Heart left ventricle (tissue), 13 donors: ENCODE data around the gene ZNF816.
"Not testable (repeated sequence)": the region's sequence is repeated elsewhere in the genome, so short reads cannot be mapped to it uniquely, and the experiment has no call there.

Experiments
- POLR2A ChIP-seq, 2 donors: fragments of 450-650 bp; IDR thresholded peaks; one replicate each; pipeline ENCODE4 v1.6.1; 2017; ENCODE audit warnings: antibody characterized with exemption in 2 of 2, mild to moderate bottlenecking in 2 of 2, moderate library complexity in 2 of 2
- TF ChIP-seq, protein P1 (sequence below), 12 donors: fragments of 200-600 bp; sonication (generic) in 4 of 12; IDR thresholded peaks; one replicate each; pipeline versions ENCODE4 v1.5.0 to v1.8.0; 2018 to 2022; ENCODE audit warnings: antibody characterized with exemption in 12 of 12, mild to moderate bottlenecking in 5 of 12
- donor health status: ischemic (EF 13 %, LVEDD 7.1; RV severe dilation, severe dysfunction).
- donor health status: DM: no; HTN: yes; CAD: no.
- donor health status: DM: no; HTN: no; CAD: no.
- donor health status: ischemic (EF 25% LVEDD 6.9; RV normal size, moderate dysfunction).
- donor health status: ischemic (EF 25% LVEDD 5.7; RV mildly dilated, moderate dysfunction).
- donor health status: ischemic (EF 35%, LVEDD 5.7; RV mildly dilated, moderate dysfunction).
- donor health status: nonischemic (EF 11% LVEDD 7.7; RV severe dilation, severe dysfunction).
- donor health status: DM: yes; HTN: yes; CAD: no.
- donor health status: PGD.
- donor health status: ischemic (EF 29% LVEDD 5.4; RV normal size, mild dysfunction).
- donor health status: nonischemic (EF 23%, LVEDD 6.1; RV moderate dilation, normal function).

DNA sequence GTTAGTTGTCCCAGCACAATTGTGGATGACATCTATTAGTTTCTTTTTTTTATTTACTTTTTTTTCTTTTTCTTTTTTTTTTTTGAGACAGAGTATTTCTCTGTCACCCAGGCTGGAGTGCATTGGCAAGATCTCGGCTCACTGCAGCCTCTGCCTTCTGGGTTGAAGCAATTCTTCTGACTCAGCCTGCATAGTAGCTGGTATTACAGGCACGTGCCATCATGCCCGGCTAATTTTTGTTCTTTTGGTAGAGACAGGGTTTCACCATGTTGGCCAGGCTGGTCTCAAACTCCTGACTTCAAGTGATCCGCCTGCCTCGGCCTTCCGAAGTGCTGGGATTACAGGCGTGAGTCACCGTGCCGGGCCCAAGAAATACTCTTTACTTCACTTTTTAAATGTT is 38.0 kb downstream of the ZNF816 start:
- TF ChIP-seq, protein P1, sequence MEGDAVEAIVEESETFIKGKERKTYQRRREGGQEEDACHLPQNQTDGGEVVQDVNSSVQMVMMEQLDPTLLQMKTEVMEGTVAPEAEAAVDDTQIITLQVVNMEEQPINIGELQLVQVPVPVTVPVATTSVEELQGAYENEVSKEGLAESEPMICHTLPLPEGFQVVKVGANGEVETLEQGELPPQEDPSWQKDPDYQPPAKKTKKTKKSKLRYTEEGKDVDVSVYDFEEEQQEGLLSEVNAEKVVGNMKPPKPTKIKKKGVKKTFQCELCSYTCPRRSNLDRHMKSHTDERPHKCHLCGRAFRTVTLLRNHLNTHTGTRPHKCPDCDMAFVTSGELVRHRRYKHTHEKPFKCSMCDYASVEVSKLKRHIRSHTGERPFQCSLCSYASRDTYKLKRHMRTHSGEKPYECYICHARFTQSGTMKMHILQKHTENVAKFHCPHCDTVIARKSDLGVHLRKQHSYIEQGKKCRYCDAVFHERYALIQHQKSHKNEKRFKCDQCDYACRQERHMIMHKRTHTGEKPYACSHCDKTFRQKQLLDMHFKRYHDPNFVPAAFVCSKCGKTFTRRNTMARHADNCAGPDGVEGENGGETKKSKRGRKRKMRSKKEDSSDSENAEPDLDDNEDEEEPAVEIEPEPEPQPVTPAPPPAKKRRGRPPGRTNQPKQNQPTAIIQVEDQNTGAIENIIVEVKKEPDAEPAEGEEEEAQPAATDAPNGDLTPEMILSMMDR (IDR thresholded peaks at IDR 0.05): not testable (repeated sequence)
- TF ChIP-seq POLR2A (IDR thresholded peaks at IDR 0.05): not testable (repeated sequence)
